GM18508 (cell line): ENCODE measurements around the gene TDRD7.
"Not testable (repeated sequence)": the region's sequence is repeated elsewhere in the genome, so short reads cannot be mapped to it uniquely, and the experiment has no call there.

Experiments
- ATAC-seq: cut with Tn5 transposase; IDR thresholded peaks from one replicate; pipeline ENCODE4 v1.9.1; 2021; ENCODE audit warnings: moderate number of reproducible peaks; ENCODE audit not compliant: insufficient read depth, unreplicated experiment

Gene TDRD7

GRCh38 chr9:97474372-97474925 is 62.6 kb downstream of the TDRD7 start:
- no peak for ATAC-seq

GRCh38 chr9:97475059-97475458 is 63.2 kb downstream of the TDRD7 start:
- ATAC-seq, result no peak

- no peak for ATAC-seq
These were observed 66.5 kb downstream of the TDRD7 start for GRCh38 chr9:97478301-97478981.

GRCh38 chr9:97479496-97480159 is 67.7 kb downstream of the TDRD7 start:
- ATAC-seq, result no peak

GRCh38 chr9:97480174-97480573 is 68.3 kb downstream of the TDRD7 start:
- ATAC-seq, result no peak

GRCh38 chr9:97480749-97481148 is 68.9 kb downstream of the TDRD7 start:
- ATAC-seq, result no peak

GRCh38 chr9:97484134-97484533 is 72.2 kb downstream of the TDRD7 start:
- no peak for ATAC-seq

GRCh38 chr9:97487107-97487506 is 75.2 kb downstream of the TDRD7 start:
- no peak for ATAC-seq

- ATAC-seq, result no peak
These were observed 76.0 kb downstream of the TDRD7 start for GRCh38 chr9:97487861-97488260.

GRCh38 chr9:97491216-97491999 is 79.5 kb downstream of the TDRD7 start:
- no peak for ATAC-seq

GRCh38 chr9:97497558-97498375 is 85.9 kb downstream of the TDRD7 start:
- ATAC-seq, result not testable (repeated sequence)

GRCh38 chr9:97498846-97499245 is 87.0 kb downstream of the TDRD7 start:
- ATAC-seq, result not testable (repeated sequence)

- no peak for ATAC-seq
These were observed 88.4 kb downstream of the TDRD7 start for GRCh38 chr9:97500263-97500662.

GRCh38 chr9:97500765-97501176 is 88.9 kb downstream of the TDRD7 start:
- no peak for ATAC-seq

- ATAC-seq, result no peak
These were observed 89.5 kb downstream of the TDRD7 start, which contains the start of gene TMOD1 for GRCh38 chr9:97501177-97501971. TMOD1 (plus strand) TSS chr9:97501666; CDS start chr9:97524189, 22,523 bp downstream.

- no peak for ATAC-seq
These were observed 90.0 kb downstream of the TDRD7 start for GRCh38 chr9:97501972-97502221.

- ATAC-seq, result no peak
These were observed 90.5 kb downstream of the TDRD7 start for GRCh38 chr9:97502222-97502983.

GRCh38 chr9:97502984-97503861 is 91.3 kb downstream of the TDRD7 start:
- no peak for ATAC-seq
